Mammary microvascular endothelial cell (primary cell): Measurements from ENCODE around the gene ZFP64. TPM values are rescaled to one million over a fixed set of nuclear protein-coding genes. Genes with fewer than 3 reads are reported as not detected.

ENCODE experiments used
- total RNA-seq: library from RNA; depleted of rRNA; stranded (reverse); fragments of >200 nt; gene quantifications from 2 replicates; pipeline ENCODE4 v1.2.3, GENCODE V29; 2015

The ZFP64 gene
- 22.7 and 31.1 TPM in 2 replicates for total RNA-seq

DNA sequence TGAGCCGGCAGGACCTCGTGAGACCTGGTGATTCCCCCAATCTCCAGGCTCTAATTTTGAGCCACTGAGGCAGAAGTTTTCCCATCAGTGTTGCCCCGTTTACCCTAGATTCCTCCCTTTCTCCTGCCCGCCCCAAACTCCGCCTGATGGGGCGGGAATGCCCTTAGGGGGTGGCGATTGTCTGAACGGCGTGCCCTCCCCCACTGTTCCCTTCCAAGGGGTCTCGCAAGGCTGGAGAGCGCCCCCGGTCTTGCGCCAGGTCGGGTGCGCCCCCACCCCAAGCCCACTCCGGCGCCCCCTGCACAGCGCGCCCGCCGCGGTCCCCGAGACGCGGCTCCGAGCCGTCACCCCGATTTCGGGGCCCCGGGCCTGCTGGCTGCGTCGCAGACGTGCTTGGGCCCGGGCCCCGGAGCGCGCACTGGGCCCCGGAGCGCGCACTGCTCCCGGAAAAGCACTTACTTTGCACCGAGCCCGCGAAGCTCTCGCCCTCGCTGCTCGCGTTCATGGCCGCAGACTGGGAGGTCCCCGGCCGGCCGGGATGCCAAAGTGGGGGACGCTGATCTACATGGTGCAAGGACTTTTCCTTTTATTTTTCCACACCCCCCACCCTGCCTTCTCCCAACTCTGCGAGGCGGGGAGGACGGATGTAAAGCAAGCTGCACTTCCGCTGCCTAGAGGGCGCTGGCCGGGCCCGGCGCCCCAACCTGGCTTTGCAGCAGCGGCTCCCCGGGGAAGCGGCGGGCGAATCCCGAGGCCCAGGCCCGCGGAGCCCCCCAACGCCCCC is at the start of gene ZFP64:
TSS of gene ZFP64 (minus strand) at position 648 of the 784 bp plus-strand sequence. CDS start at position 505, 143 bp downstream.

